ENCODE results near the gene NELL2.
"Not testable (repeated sequence)": the region's sequence is repeated elsewhere in the genome, so short reads cannot be mapped to it uniquely, and the experiment has no call there.

NELL2 gene

DNA sequence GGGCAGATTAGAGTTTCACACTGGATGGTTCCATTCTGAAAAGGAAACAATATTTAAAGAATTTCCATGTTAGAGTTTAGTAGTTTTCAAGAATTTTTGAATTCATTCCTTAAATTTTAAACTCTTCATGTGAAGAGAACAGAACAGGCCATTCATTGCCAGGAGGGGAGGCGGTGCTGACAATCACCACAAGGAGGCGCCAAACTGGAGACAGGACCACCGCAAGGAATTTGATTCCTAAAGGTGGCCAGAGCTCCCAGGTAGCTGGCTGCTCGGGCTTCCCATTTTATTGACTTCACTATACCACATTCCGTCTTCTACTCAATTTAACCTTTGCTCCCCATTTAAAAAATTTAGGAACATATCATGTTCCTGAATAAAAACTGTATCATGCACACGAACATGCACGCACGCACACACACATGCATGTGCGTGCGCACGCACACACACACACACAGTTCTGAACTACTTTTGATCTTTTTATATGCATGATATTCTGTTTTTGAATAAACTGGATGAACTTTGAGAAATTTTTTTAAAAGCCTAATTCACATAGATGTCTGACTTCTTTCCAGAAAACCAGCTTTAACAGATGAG is 101.2 kb downstream of the NELL2 start:
- peak; percentile 70 to 74 for DNase-seq

DNA sequence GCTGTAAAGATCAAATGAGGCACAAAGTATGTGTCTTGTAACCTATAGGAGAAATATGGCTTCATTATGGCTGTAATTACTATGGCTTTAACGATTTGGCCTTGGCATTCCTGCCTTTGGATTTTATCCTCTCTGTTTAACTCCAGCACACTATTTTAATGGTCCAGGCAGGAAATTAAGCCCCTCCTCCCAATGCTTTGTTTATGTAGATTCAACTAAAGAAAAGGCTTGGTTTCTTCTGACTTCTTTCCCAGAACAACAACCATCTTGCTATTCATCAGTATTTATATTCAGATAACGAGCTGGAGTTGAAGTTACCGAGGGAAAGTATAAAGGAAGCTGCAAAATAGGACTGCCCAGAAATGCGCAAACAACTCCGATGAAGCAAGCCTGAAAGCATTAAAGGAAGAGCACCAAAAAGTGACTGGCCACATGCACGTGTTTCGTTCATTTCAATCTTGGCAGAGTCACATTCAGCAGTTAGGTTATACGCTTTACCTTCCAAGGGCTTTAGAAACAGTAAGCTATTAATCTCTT is 104.6 kb downstream of the NELL2 start:
- no peak for DNase-seq

- DNase-seq: no peak
Measured at GRCh38 chr12:44765796-44766195, 110.3 kb downstream of the NELL2 start.

GRCh38 chr12:44763021-44763420 is 113.1 kb downstream of the NELL2 start:
- DNase-seq: no peak

GRCh38 chr12:44759289-44759688 is 116.8 kb downstream of the NELL2 start:
- no peak for DNase-seq

- DNase-seq: no peak
Measured at GRCh38 chr12:44750468-44750867, 125.6 kb downstream of the NELL2 start.

DNA sequence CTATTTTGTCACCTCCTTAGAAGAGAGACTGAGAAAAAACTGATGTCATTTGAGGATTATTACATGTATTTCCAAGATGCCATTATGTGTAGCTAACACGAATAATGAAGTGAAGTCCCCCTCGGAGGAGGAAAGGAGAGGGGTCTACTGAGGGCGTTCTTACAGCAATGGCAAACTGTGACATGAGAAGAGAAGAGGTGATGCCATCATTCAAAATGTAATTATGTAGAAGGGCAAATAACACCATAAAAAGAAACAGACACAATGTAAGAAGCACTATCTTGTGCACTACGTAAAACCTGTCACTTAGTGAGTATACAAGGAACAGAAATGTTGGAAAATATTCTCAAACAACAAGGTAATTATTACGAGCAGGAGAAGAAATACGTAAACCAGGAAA is 126.5 kb downstream of the NELL2 start:
- DNase-seq: no peak

DNA sequence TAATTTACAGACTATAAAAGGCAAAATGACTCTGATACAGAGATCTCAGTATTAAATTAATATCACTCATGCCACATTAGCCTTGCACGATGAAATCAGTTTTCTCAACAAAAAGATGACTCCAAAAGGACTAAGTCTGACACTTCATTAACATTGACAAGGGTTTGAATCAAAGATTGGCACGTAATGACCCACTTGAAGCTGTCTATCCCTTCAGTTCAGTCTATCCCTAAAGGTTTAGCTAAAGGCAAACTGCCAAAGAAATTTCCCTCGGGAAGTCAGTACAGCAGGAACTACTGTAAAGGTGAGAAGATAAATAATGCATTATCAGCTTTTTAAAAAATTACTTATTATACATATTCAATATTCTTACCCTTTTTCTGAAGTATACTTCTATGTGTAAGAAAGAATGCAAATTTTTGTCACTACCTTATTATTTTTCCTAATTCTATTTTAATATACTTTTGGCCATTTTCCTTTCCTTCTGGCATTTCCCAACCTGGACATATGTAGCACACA is 127.1 kb downstream of the NELL2 start:
- DNase-seq: no peak

DNA sequence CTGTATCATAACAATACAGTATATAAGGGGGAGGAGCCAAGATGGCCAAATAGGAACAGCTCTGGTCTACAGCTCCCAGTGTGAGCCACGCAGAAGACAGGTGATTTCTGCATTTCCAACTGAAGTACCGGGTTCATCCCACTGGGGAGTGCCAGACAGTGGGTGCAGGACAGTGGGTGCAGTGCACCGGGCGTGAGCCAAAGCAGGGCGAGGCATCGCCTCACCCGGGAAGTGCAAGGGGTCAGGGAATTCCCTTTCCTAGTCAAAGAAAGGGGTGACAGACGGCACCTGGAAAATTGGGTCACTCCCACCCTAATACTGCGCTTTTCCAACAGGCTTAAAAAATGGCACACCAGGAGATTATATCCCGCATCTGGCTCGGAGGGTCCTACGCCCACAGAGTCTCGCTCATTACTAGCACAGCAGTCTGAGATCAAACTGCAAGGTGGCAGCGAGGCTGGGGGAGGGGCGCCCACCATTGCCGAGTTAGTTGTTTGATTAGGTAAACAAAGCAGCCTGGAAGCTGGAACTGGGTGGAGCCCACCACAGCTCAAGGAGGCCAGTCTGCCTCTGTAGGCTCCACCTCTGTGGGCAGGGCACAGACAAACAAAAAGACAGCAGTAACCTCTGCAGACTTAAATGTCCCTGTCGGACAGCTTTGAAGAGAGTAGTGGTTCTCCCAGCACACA is 134.7 kb downstream of the NELL2 start:
- DNase-seq: not testable (repeated sequence)

DNA sequence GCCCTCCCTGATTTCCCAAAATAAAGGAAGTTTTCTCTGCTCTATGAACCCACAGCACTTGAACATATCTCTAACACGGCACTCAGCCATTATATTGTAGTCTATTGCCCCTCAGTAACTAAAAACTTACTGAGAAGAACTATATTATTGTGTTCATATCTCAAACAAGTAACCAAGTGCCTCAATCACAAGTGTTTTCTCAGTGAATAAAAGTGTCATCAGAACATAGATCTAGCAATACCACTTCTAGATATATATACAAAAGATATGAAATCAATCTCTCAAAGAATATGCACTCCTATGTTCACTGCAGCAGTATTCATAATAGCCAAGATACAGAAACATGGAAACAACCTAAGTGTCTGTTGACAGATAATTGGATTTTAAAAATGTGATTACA is 138.1 kb downstream of the NELL2 start:
- DNase-seq: no peak

DNA sequence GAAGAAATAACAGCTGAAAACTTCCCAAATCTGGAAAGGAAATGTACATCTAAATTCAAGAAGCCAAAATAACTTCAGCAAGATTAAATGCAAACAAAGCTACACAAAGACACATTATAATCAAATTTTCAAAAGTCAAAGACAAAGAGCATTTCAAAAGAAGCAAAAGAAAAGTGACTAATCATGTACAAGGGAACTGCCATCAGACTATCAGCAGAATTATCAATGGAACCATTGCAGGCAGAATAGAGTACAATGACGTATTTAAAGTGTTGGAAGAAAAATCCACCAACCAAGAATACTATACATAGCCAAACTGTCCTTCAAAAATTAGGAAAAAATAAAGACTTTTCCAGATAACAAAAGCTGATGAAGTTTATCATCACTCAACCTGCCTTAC is 147.5 kb downstream of the NELL2 start:
- DNase-seq: no peak

DNA sequence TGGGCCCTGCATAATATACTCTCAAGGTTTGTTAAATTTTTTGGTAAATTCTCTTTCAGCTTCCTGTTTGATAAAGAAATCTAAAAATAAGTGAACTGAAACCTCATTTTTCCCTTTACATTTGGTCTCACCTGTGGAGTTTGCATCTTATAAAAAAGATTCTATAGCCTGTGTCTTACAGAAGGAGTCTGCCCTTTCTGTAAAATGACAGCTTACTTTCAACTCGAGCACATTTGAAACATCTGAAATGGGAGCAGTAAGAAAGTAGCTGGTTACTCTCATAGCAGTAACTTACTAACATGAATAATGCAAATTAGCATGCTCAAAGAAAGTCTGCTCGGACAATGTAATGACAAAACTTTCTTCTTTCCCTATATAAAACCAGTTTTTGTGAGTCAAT is 155.8 kb downstream of the NELL2 start:
- DNase-seq: no peak

GRCh38 chr12:44717612-44718011 is 158.5 kb downstream of the NELL2 start:
- no peak for DNase-seq

DNA sequence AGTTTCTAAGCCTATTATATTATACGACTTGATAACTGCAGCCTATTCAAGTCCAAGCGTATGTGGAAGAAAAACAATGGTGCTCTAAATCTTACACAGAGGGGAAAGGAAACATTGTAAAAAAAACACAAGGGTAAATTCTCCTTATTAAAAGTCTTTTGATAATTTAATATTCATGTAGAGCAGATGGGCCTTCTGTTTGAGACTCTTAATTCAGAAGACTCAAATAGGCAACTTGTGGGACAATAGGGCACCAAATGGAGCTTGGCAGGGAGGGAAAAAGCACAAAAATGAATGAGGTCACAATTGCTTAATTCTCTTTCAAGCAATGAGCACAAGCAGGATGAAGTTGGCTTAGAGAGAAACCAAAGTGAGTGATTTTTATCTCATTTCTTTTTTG is 159.4 kb downstream of the NELL2 start:
- no peak for DNase-seq

- DNase-seq: no peak
Measured at GRCh38 chr12:44711736-44712135, 164.4 kb downstream of the NELL2 start.

GRCh38 chr12:44709166-44709565 is 166.9 kb downstream of the NELL2 start:
- no peak for DNase-seq

GRCh38 chr12:44708218-44708617 is 167.9 kb downstream of the NELL2 start:
- no peak for DNase-seq

- DNase-seq: no peak
Measured at GRCh38 chr12:44703182-44703910, 172.8 kb downstream of the NELL2 start.

DNA sequence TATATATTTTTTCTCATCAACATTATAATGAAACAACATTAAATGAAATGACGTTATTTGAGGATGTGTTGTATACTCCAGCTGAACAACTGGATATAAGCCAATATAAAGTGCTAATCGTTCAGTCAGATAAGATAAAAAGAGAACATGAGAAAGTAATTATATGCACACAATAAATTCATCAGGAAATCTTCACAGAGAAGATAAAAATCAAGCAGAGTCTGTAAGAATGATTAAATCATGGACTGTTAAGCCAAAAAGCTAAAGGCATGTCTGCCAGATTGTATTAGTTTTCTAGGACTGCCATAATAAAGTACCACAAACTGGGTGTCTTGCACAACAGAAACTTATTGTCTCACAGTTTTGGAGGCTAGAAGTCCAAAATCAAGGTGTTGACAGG is 178.6 kb downstream of the NELL2 start:
- no peak for DNase-seq

GRCh38 chr12:44696542-44696941 is 179.6 kb downstream of the NELL2 start:
- DNase-seq: no peak

GRCh38 chr12:44694017-44694416 is 182.1 kb downstream of the NELL2 start:
- DNase-seq: no peak

GRCh38 chr12:44689587-44689986 is 186.5 kb downstream of the NELL2 start:
- DNase-seq: no peak

DNA sequence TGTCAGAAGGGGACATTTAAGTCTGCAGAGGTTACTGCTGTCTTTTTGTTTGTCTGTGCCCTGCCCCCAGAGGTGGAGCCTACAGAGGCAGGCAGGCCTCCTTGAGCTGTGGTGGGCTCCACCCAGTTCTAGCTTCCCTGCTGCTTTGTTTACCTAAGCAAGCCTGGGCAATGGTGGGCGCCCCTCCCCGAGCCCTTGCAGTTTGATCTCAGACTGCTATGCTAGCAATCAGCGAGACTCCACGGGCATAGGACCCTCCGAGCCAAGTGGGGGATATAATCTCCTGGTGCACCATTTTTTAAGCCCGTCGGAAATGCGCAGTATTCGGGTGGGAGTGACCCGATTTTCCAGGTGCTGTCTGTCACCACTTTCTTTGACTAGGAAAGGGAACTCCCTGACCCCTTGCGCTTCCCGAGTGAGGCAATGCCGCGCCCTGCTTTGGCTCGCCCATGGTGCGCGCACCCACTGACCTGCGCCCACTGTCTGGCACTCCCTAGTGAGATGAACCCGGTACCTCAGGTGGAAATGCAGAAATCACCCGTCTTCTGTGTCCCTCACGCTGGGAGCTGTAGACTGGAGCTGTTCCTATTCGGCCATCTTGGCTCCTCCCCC is 189.2 kb downstream of the NELL2 start:
- not testable (repeated sequence) for DNase-seq
